Renal cortex interstitium (tissue), 11 donors: ENCODE measurements around the gene RXRA. TPM values are rescaled to one million over a fixed set of nuclear protein-coding genes. Genes with fewer than 3 reads are reported as not detected.

ENCODE experiments used
- DNase-seq, 11 donors: peaks; one replicate each; pipeline ENCODE4 v3.0.0-alpha.2; 2013; ENCODE audit warnings: low read depth in 9 of 11, low spot score in 4 of 11; ENCODE audit errors: extremely low read depth in 1 of 11
- polyA plus RNA-seq, 3 donors: library from polyadenylated mRNA; unstranded; fragments of 120-200 nt; gene quantifications; one replicate each; pipeline ENCODE4 v1.2.1, GENCODE V29; 2013; ENCODE audit not compliant: insufficient read length in 3 of 3

RXRA gene
- polyA plus RNA-seq, 3 donors: 33.5 to 51.7 (median 44.8) TPM

DNA sequence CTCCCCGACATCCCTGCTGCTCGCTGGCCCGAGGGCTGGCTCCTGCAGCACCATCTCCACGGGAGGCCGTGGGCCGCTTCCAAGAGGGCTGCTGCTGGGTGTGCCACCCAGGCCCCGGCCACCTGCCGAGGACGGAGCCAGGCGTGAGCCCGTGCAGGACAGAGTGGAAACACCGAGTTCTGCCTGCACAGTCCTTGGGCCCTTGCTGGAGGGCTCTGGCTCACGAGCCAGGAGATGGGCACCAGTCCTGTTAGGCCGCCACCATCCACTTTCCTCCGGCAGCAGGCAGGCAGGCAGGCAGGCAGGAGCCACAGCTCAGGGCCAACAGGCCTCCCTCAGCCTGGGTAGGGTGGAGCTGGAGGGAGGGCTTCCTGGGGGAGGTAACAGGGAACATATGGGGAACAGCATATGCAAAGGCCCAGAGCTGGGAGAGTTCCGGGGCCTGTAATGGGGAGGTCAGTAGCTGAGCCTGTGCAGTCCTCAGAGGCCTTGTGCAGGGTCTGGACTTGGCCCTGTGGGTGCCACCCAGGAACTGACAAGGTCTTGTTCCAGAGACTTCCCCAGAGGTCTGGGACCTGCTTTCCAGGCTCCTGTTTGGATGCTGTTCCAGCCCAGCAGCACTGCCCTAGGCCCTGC is 31.9 kb downstream of the RXRA start:
- no peak for DNase-seq

DNA sequence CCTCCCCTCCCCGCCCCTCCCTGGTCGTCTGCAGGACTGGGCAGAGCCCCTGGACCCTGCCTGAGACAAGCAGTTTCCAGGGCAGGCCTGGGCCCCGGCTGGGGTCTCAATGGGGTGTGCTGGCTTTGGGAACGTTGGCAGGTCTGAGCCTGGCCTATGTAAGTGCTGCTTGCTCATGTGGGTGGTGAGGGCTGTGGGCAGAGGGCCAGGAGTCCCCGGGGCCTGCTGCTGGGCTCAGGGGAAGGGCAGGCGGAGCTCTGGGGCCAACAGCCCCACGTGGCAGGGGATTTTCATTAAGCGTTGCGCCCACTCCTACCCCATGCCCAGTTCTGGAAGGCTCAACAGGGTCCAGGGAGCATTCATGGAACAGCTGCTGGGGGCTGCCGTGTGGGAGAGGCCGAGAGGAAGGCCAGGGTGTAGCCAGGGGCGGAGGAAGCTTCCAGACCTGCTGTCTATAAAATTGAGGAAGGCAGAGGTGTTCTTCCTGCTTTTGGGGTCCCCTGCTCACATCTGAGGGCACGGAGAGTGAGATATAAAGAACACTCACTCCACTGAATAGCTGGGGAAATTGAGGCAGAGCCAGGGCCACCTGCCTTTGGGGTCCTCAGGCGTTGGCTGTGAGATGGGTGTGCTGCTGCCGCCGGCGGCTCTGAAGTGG is 32.5 kb downstream of the RXRA start:
- DNase-seq: no peak

DNA sequence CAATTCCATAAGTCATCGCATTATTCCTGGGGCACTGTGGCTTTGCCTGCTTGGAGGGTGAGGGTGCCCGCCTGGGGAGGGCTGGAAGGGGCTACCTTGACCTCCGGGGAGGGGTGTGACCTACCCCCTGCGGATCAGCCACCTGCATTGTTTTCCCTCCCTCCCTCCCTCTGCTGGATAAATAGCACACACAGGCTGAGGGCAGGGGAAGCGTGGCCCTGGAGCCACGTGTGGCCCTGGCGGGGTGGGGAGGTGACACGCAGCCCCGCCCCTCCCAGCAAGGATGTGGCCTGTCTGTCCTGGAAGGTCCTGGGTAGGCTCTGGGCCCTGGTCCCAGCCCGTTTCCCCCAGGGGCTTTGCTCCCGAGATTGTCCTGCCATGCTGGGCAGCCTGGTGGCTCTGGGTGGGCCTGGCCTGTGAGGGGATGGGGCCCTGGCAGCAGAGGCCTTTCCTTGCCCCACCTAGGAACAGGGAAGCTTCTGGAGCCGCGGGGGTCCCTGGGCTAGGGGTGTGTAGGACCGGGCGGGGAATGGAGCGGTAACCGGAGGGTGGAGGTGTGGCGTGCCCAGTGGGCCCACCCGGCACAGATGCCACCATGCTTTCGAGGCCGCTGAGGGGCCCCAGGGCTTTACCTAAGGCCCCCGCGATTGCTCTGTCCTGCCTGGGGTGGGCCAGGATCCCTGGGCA is 33.4 kb downstream of the RXRA start:
- DNase-seq: no peak

DNA sequence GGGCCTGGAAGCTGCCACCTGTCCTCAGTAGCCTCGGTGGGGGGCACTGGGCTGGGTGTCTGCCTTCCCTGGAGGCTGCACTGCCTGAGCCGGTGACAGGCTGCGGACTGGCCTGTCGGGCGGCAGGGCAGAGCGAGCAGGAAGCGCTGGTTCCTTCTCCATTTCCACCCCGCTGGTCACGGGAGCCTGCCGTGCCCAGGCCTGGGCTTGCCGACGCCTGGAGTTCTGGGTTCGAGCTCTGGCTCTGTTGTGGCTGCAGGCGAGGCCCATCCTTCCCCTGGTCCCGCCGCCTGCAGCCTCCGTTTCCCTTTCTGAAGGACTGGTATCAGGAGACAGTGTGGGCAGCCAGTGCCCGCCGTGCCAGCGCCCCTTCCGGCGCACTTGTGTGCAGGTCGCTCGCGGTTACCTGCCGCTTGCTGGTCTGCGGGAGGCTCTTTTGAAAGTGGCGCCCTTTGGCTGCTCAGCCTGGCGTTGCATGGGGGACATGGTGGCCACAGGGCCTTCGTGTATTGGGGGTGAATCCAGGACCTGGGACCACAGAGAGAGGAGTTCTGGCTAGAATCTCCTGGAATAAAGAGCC is 34.0 kb downstream of the RXRA start:
- no peak for DNase-seq

DNA sequence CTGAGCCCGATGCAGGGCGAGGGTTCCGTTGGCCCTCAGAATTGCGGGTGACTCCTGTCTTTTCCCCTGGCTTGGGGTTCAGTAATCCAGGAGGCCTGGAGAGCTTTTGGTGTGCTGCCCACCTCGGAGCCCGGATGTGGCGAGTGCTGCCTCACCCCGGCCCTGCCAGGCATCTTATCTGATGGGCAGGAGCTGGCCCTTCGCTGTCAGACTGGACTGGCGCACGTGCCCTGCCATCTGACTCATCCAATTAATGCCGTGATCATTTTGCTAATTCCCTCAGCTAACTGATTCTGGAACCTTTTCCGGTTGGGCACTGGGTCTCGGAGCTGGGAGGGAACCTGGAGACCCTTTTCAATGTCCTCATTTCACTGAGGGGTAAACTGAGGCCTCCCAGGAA is 34.6 kb downstream of the RXRA start:
- DNase-seq: no peak

DNA sequence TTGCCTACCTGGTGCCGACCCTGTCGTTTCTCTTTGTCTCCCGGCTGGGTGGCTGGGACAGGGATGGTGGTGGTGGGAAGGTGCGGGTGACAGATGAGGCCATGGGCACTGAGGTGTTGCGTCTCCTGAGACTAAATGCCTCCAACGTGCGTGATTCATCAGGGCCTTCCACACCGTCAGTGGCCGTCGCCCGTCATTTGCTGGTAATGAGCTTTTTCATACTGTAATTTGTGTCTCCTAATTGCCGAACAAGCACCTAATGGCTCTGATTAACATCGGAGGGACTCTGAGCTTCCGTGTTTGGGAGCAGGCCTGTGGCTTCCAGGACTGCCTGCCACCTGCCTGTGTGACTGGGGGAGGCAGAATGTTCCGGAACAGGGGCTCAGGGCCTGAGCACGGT is 35.2 kb downstream of the RXRA start:
- no peak for DNase-seq

DNA sequence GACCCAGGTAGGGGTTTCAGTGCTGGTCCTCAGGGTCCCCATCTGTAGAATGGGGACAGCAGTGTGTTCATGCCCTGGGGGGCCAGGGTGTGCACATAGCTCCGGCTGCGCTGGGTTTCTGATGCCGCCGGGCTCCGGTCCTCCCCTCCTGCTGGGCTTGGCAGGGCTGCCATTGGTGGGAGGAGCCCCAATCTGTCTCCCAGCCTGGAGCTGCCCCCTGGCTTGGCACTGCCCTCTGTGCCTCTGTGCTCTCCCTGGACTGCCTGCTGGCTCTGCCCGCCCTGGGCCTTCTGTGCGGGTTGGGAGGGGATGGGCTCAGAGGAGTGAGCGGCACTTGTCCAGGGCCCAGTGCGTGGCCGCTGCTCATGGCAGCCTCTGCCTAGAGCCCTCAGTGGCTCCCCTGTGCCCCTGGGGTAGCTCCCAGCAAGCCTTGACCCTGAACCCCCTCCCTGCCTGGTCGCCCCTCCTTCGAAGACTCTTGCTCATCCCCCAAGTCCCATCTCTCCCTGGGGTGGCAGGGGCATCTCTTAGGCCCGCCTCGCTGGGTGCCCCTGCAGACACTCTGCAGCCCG is 35.7 kb downstream of the RXRA start:
- no peak for DNase-seq

DNA sequence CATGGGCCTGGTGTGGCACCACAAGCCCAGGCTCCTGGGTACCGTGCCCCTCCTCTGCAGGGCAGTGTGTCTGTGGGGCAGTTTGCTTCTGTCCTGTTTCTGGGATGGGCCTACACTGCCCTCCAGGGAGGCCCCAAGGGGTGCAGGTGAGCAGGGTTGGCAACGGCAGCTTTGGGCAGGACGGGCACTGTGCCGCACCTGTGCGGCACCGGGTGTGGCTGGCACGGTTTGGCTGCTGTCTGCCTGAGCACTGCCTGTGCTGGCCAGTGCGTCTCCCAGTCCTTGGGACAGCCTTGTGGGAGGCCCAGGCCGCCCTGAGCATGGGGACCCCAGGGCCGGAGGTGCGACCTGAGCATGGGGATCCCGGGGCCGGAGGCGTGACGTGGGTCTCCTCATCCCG is 37.2 kb downstream of the RXRA start:
- no peak for DNase-seq

DNA sequence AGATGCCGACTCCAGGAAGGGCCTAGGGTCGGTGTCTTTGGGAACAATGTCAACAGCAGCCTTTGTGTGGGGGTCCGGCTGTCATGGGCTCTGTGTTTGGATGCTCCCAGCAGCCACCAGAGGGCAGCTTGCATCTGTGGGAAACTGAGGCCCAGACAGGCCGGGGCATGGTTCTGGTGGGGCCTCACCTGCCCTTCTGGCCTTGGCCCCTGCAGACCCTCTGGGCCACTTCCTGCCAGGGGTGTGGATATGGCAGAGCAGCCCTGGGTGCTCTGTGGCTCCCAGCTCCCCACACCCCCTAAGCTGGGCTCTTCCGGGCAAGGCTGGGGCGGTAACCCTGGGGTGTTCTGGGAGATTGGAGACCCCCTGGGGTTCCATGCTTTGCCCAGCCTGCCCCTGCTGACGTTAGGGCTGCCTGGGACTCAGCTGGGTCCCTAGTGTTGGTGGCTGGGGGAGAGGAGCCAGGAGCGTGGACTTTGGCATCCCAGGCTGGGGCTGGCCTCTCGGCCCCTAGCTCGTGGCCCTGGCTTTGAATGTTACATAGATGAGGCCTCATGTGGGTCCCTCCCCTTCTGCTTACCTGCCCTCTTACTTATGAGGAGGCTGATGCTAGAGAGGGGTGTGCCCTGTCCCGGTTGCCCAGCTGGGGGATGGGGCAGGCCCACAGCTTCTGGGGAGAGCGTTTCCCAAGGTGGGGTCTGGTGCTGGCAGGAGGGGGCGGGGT is 38.3 kb downstream of the RXRA start:
- no peak for DNase-seq

DNA sequence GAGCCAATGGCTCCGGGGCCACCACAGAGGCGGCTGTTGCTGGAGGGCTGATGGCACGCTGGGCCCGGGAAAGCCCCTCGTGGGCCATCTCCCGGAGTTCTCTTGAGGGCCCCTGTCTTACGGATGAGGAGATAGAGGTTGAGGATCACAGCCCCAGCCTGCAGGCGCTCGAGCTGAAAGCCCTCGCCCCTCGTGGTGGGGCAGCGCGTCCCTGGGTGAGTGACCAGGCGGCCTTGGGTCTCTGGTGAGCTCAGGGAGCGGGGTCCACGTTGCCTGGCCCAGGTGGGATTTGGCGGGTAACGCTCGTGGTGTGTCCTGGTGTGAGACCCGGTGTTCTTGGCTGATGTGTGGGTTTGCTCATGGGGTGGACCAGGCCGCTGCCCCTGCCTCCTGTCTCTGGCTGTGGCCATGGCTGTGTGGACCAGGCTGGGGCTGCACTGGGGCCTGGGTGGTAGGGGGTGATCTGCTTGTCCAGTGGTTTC is 38.9 kb downstream of the RXRA start:
- DNase-seq: no peak

DNA sequence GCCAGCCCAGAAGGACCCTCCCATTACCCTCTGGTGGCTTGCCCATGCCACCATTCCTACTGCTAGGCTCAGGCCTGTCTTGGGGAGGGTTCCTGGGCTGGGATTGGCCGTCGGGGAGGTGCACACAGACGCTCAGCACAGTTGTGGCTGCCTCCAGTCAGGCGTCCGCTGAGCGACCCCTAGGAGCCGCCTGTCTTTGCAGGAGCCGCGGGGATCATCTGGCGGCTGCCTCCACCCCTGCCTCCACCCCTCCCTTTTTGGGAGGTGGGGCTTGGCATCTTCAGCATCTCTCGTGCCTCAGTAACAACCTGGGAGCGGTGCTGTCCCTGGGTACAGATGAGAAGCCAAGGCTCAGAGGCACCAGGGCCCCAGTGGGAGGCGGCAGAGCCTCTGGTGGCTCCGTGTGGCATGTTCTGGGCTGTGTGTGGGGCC is 39.6 kb downstream of the RXRA start:
- no peak for DNase-seq

DNA sequence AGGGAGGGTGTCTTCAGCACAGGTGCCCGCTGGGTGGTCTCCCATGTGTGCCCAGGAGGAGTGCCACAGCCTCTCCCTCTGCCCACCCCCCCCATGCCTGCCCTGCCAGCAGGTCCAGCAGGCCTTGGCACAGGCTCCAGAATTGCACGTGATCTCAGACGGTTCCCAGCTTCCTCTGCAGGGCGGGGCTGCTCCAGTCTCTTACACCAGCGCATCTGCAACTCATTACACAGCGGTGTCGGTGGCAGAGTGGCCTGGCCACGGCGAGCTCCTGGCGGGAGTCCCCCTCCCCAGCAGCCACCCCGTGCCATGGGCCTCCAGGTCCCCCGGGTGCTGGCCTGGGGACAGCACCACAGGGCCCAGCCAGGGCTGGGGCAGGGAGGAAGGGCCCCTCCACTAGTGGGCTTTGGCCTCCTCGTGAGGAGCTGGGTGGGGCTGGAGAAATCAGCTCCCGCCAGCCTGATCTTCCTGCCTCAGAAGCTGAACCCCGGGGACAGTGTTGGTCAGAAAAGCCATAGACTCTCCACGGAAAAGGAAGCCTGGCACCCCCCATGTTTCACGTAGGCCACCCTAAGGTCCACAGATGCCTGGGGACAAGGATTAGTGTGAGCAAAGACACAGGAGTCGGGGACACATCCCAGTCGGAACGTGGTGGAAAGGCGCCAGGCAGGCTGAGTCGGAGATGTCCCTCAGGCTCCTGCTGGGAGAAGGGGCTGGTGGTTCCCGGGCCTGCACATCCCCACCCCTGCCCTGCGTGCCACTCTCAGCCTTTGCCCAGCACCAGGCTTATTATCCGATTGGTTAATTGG is 40.2 kb downstream of the RXRA start:
- peak in 1 of 11 donors; percentile 45 for DNase-seq

DNA sequence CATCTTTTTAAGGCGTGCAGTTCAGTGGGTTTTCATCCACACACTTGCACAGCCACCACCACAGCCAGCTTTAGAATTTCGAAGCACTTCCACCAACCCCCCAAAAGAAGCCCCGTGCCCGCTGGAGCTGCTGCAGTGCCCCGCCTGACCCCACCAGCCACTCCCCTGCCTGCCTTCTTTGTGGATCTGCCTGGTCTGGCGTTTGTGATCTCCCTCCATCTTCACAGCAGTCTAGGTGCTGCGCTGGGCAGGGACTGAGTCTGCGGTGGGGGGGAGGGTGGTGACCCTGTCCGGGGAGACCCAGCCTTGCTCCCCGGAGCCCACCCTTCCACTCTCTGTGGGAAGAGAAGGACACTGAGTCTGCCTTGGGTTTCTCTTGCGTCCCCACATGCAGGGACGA is 40.8 kb downstream of the RXRA start:
- no peak for DNase-seq

DNA sequence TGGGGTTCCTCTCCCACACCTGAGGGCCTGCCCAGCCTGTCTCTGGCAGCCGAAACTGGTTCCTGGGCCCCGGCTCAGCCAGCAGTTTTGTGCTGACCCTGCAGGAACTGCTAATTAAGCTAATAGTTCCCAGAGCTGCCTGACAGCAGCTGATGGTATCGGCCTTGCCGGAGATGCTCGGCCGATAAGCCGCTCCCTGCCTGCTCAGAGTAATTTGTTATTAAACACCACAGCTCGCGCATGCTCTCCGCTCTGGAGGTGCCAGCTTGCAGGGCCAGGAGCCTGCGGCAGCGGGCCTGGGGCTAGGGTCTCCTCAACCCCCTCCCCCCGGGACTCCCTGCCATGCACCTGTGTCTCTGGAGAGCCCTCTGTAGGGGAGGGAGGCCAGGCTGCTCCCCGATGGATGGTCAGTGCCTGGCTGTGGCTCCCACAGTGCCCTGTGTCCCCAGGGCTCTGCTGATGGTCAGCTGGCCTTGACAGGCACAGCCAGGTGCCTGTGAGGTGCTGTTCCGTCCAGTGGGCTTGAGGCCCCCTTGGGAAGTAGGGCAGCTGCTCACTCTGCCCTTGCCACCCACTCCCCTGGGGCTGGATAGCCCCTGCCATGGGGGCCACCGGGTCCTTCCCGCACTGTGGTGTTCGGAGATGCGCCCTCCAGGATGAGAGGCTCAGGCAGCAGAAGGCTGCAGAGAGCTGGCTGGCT is 41.7 kb downstream of the RXRA start:
- DNase-seq: no peak

DNA sequence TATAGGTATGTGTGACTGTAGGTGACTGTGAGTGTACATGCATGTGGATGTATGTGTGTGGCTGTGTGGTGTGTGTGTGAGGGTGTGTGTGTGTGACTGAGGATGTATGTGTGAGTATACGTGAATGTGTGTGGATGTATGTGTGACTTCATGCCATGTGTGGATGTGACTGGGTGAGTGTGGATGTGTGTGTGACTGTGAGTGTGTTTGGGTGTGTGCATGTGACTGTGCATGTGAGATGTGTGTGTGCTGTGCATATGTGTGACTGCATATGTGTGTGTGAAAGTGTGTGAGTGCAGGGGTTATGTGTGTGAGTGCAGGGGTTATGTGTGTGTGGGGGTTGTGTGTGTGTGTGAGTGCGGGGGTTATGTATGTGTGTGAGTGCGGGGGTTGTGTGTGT is 42.3 kb downstream of the RXRA start:
- no peak for DNase-seq

DNA sequence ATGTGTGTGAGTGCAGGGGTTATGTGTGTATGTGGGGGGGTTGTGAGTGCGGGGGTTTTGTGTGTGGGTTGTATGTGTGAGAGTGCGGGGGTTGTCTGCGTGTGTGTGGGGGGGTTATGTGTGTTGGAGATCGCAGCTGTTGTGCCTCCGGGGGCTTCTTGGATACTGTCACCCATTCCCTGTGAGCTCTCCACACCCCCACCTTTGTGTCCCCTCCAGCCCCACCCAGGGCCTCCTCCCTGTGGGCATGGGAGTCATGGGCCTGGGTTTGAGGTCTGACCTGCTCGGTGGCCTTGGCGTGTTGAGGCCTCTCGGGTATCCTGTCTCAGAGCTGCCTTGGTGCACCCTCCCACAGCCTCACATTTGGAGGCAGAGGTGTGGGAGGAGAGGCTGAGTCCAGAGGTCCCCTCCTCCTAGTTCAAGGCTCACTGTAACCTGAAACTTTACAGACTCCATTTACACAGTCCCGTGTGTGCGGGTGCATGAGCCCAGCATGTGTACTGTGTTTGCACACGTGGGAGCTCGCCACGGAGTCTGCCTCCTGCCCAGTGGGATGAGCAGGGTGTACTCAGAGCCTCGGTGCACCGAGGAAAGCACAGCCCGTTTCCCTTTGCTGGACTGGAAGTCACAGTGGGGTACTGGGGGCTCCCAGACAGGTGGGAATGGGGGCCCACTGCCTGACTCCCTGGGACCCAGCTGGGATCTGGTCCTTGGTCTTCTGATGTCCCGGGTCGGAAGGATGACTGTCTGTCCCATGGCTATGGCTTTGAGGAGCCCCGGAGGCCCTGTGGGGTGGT is 43.4 kb downstream of the RXRA start:
- no peak for DNase-seq

DNA sequence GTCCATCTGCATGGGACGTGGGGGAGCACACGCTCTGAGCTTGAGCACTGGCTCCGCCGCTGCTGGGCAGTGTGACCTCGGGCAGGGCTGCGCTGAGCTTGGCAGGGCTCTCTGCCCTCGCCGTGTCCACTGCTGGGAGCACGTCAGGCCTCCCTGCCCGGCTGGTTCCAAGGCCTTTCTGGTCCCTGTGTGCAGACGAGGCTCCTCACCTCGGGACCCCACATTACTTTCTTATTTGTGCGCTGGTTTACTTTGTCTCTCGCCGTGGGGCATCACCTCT is 43.9 kb downstream of the RXRA start:
- no peak for DNase-seq
